ENCODE results near the gene DRP2.
"Not testable (repeated sequence)": the region's sequence is repeated elsewhere in the genome, so short reads cannot be mapped to it uniquely, and the experiment has no call there.

Gene DRP2, protein sequence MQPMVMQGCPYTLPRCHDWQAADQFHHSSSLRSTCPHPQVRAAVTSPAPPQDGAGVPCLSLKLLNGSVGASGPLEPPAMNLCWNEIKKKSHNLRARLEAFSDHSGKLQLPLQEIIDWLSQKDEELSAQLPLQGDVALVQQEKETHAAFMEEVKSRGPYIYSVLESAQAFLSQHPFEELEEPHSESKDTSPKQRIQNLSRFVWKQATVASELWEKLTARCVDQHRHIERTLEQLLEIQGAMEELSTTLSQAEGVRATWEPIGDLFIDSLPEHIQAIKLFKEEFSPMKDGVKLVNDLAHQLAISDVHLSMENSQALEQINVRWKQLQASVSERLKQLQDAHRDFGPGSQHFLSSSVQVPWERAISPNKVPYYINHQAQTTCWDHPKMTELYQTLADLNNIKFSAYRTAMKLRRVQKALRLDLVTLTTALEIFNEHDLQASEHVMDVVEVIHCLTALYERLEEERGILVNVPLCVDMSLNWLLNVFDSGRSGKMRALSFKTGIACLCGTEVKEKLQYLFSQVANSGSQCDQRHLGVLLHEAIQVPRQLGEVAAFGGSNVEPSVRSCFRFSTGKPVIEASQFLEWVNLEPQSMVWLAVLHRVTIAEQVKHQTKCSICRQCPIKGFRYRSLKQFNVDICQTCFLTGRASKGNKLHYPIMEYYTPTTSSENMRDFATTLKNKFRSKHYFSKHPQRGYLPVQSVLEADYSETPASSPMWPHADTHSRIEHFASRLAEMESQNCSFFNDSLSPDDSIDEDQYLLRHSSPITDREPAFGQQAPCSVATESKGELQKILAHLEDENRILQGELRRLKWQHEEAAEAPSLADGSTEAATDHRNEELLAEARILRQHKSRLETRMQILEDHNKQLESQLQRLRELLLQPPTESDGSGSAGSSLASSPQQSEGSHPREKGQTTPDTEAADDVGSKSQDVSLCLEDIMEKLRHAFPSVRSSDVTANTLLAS

GRCh38 chrX:101219116-101219863 lies at the start of gene DRP2:
DRP2 (plus strand) TSS chrX:101219786; CDS start chrX:101231648, 11,862 bp downstream.
- DNase-seq = no peak

- DNase-seq = no peak
These were observed 47.6 kb upstream of the DRP2 start for GRCh38 chrX:101171883-101172400.

GRCh38 chrX:101176439-101176838 lies 43.1 kb upstream of the DRP2 start:
- DNase-seq = no peak

DNA sequence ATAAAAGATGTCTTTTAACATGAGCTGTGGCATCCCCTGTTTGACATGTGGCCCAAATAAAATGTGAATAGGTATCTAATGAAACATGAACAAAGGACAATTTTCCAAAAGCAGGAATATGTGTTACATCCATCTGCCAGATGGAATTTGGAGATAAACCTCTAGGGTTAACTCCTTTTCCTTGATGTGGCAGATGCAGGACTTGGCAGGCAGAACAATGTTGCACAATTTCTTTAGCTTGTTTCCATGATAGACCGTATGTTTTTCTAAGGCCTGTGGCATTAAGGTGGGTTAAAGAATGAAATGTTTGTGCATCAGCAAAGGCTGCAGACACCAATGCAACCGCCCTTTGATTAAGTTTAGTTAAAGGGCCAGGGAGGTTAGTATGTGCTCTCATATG lies 34.7 kb upstream of the DRP2 start:
- not testable (repeated sequence) for DNase-seq

GRCh38 chrX:101187961-101188360 lies 31.6 kb upstream of the DRP2 start:
- not testable (repeated sequence) for DNase-seq

- DNase-seq = no peak
These were observed 28.9 kb upstream of the DRP2 start for GRCh38 chrX:101190736-101191135.

DNA sequence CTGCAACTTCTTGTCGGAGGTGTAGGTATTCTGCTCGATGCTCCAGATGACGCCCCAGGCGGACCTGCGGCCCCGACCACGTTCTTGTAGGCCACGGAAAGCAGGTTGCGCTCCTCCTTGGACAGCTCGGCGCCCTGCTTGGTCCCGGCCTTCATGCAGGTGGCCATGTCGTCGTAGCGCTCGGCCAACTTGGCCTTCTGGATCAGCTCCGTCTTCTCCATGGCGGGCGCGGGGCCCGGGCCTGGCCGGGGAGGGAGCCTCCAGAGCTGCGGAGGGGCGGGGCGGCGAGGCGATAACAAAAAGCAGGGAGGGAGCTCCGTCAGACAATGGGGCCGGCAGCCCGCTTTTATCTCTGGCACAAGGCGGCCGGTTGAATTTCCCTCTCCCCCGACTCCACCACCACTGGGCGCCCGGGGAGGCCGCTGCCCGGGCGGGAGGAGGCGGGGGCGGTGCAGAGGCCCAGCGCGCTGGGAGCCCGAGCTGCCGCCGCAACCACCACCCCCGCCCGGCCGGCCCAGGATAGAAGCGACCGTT lies 28.3 kb upstream of the DRP2 start:
- peak; percentile 42 for DNase-seq

- no peak for DNase-seq
These were observed 24.0 kb upstream of the DRP2 start for GRCh38 chrX:101195442-101196173.

DNA sequence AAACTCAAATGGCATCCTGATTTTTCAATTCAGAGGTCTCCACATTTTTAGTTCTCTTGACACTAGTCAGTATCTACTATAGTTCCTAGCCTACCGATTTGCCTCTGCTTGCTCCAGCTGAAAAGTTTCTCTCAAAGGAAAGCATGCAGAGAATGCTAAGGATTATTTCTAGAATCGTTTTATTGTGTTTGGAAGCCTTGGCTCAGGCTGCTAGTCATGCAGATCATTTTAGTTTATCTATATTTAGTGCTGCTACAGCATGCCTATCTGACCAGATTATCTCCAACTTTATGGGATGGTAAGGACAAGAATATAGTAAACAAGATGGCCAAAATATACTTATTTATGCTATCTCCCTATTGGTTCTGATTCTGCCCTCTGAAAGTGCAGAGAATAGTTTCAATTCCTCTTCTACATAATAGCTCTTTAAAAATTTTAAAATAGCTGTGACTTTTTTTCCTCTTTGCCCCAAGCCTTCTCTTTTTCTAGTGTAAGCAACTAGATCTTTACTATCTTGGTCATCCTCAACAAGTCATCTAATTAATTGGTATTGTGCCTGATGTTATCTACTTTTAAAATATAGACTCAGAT lies 15.7 kb upstream of the DRP2 start:
- DNase-seq = no peak

DNA sequence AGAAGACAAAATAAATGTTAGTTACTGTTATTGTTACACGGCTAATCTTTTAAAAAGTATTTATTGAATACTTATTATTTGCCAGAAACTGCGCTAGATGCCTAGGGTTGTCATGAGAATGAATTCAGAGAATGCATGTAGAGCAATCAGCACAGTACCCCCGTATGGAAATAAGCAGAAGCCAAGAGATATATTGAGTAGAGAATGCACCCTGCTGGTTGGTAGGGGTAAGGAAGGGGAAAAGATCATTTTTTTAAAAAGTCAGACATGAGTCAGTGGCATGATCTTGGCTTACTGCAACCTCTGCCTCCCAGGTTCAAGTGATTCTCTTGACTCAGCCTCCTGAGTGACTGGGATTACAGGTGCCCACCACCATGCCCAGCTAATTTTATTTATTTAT lies 13.1 kb upstream of the DRP2 start:
- no peak for DNase-seq

- no peak for DNase-seq
These were observed 11.3 kb upstream of the DRP2 start for GRCh38 chrX:101208152-101208905.

DNA sequence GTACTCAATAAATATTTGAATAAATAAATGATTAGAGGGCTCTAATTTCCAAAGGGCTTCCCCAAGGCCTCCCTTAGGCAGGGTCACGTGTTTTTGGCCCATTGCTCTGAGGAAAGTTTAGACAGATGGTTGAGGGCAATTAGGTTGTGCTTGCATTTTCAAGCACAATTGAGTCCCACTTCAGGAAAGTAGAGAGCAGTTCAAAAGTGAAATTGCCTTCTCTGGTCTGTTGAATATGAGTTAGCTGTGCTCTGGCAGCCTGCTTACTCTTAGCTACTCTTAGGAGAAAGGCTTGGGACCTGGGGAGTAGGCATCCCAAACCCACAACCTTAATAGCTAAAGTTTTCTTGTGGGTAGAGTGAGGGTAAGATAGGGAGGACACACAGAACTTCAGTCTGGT lies 9.0 kb upstream of the DRP2 start:
- no peak for DNase-seq

DNA sequence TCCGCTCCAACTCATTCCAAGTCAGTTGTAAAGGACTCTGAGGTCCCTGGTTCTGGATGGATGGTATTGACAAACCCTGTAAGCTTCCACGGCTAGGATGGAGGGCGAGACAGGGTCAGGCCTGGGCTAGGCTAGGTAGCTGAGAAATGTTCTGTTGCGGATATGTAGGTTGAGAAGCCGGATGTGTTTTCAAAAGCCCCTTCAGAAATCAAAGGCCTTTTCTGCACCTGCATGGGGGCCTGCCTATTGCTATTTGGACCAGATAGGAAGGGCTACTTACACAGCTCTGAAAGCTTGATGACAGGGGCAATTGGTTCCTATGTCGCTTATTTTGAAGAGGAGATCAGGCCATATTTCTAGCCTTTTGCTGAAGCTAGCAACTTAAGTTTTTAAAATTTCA lies 1.9 kb upstream of the DRP2 start:
- no peak for DNase-seq

DNA sequence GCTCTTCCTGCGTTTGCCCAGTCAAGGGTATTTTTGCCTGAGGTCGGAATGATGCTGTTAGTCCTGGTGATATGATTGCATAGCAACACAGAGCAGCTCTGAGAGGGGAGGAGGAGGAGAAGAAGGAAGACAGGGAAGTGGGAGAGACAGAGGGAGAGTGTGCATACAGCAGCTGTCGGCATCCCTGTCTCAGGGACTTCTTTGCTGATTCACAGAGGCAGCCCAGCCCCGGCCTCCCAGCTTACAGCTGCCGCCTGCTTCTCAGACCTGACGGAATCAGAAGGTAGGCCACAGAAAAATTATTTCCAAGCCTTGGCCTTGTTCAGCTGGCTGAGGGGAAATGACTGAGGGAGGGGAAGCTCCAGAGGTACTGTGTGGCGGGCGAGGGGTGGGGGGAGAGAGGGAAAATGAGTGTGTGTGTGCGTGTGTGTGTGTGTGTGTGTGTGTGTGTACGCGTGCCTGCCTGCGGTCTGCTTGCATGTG lies 319 bp downstream of the DRP2 start:
- peak; percentile 49 for DNase-seq

DNA sequence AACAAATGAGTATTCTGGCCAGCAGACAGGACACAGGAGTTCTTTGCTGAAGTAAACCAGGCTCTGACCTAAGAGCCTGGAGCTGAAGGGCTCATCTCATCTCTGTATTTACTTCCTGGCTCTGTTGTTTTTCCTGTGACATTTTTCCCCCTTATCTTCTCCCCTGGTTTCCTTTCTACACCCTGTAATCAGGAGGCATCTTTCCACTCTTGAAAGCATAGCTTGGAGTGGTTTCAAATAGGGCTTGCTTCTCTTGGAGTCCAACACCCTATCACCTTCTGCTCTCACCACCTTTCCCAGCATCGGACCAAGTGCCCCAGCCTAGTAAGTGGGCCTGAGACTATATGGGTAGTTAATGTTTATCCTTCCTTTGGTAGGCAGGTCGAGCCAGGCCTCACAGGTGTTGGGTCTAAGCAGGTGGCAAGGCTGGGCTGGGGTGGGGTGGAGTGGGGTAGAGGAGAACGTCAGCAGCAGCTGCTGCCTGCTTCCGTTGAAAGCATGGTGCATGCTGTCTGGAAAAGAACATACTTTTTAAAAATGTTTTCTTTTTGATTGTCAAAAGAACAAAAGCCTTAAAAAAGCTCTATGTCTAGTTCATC lies 1.2 kb downstream of the DRP2 start:
- DNase-seq = no peak

DNA sequence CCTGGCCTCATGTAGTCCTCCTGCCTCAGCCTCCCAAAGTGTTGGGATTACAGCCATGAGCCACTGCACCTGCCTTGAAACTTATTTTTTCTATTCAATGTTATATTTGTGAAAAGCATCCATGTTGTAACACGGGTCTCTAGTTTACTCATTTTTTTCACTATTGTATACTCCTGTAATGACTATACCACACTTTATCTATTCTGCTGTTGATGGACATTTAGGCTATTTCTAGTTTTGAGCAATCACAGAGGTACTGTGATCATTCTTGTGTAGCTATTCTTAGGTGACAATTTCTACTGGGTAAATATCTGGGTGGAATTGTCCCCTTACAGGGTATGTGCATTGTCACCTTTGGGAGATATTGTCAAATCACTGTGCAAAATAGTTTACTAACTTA lies 3.6 kb downstream of the DRP2 start:
- no peak for DNase-seq

- no peak for DNase-seq
These were observed 9.6 kb downstream of the DRP2 start for GRCh38 chrX:101229170-101229569.

- DNase-seq = no peak
These were observed 11.1 kb downstream of the DRP2 start for GRCh38 chrX:101230636-101231035.

- no peak for DNase-seq
These were observed 11.5 kb downstream of the DRP2 start for GRCh38 chrX:101231080-101231479.

DNA sequence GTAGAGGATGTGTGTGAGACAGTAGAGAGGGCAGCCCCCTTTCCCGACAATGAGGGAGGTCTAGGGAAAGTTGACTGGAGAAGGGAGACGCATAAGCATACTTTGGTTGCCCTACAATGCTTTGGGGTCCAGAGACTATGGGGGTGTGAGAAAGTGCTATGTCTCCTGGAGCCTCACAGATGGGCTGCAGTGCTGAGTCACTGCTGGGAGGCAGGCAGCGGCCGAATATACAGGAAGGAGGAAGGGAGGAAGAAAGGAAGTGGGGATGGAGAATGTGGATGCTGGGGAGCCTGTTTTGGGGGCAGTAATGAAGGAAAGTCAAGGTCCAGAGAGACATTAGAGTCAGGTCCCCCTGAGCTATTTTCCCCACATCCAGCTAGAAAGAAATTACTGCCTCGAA lies 12.7 kb downstream of the DRP2 start:
- DNase-seq = no peak
